H1 (cell line): ENCODE results near the gene FAM181A. TPM values are rescaled to one million over a fixed set of nuclear protein-coding genes. Genes with fewer than 3 reads are reported as not detected.

Source experiments
- CTCF ChIA-PET: fragments of 300-600 bp; sonication (Branson Sonifier 250); formaldehyde crosslinking; loops from one replicate; lab custom pipeline; 2021; ENCODE audit not compliant: partially characterized antibody; lab: Charles Lee
- POLR2A ChIA-PET: fragments of 300-600 bp; sonication (Branson Sonifier 250); formaldehyde crosslinking; loops from one replicate; lab custom pipeline; 2021; ENCODE audit warnings: inconsistent platforms; ENCODE audit not compliant: partially characterized antibody; lab: Charles Lee
- DNase-seq, 2 experiments: peaks; one replicate each; pipeline versions ENCODE4 v3.0.0 to v3.0.0-alpha.2; 2010 to 2022; ENCODE audit warnings: low spot score in 2 of 2, low read depth in 1 of 2, mixed read lengths in 1 of 2
- FAIRE-seq: peaks from 2 replicates; lab custom pipeline; 2011; peaks lifted over from hg19 to GRCh38; lab: Jason Lieb, UNC
- H2AFZ ChIP-seq: 2 replicates; pipeline ENCODE4 v1.8.1; 2012; ENCODE audit warnings: low read length, inconsistent platforms
- H2AK5ac ChIP-seq: 2 replicates; pipeline ENCODE4 v1.6.1; 2013; ENCODE audit warnings: low read depth, low read length
- H2BK120ac ChIP-seq: replicated peaks from 2 replicates; pipeline ENCODE3; 2013; ENCODE audit warnings: low read depth, low read length, inconsistent platforms
- H2BK12ac ChIP-seq: 2 replicates; pipeline ENCODE4 v1.6.1; 2013; ENCODE audit warnings: low read depth, low read length
- H2BK15ac ChIP-seq: 2 replicates; pipeline ENCODE4 v1.6.1; 2013; ENCODE audit warnings: low read length
- H2BK20ac ChIP-seq: 2 replicates; pipeline ENCODE4 v1.6.1; 2013; ENCODE audit warnings: low read length
- H2BK5ac ChIP-seq: 2 replicates; pipeline ENCODE4 v1.6.1; 2013; ENCODE audit warnings: low read depth, low read length
- H3K14ac ChIP-seq: 2 replicates; pipeline ENCODE4 v1.6.1; 2013; ENCODE audit warnings: inconsistent platforms; ENCODE audit not compliant: insufficient read length
- H3K18ac ChIP-seq: 2 replicates; pipeline ENCODE4 v1.6.1; 2013; ENCODE audit warnings: low read length; ENCODE audit errors: extremely low read depth
- H3K23ac ChIP-seq: 2 replicates; pipeline ENCODE4 v1.6.1; 2013; ENCODE audit warnings: inconsistent platforms; ENCODE audit not compliant: insufficient read length
- H3K23me2 ChIP-seq: 2 replicates; pipeline ENCODE4 v1.6.1; 2013; ENCODE audit warnings: low read depth, low read length
- H3K27ac ChIP-seq: 2 replicates; pipeline ENCODE4 v1.6.1; 2011; ENCODE audit warnings: low read depth, low read length, inconsistent platforms
- H3K27me3 ChIP-seq, 4 experiments: replicated peaks in 1 of 4; 1 replicate in 1 of 4; 2 replicates in 3 of 4; pipeline versions ENCODE4 v1.6.1 to v1.8.1; 2011 to 2013; ENCODE audit warnings: low read length in 3 of 4, mild to moderate bottlenecking in 3 of 4, inconsistent platforms in 2 of 4, mixed read lengths in 2 of 4, moderate library complexity in 1 of 4; ENCODE audit not compliant: control insufficient read depth in 3 of 4, insufficient read depth in 3 of 4; ENCODE audit errors: extremely low read depth in 1 of 4
- H3K36me3 ChIP-seq, 4 experiments: 2 replicates each; pipeline versions ENCODE4 v1.6.1 to v1.8.1; 2011 to 2013; ENCODE audit warnings: mild to moderate bottlenecking in 4 of 4, low read length in 3 of 4, moderate library complexity in 2 of 4, control low read depth in 1 of 4, inconsistent platforms in 1 of 4; ENCODE audit not compliant: insufficient read depth in 4 of 4, control insufficient read depth in 2 of 4
- H3K4ac ChIP-seq: replicated peaks from 2 replicates; pipeline ENCODE3; 2013; ENCODE audit warnings: low read length, low read depth, mixed read lengths, inconsistent platforms; ENCODE audit not compliant: insufficient read length
- H3K4me1 ChIP-seq, 4 experiments: replicated peaks in 1 of 4; 1 replicate in 1 of 4; 2 replicates in 3 of 4; pipeline versions ENCODE4 v1.6.1 to v1.8.1; 2011 to 2013; ENCODE audit warnings: low read length in 3 of 4, inconsistent platforms in 2 of 4, mixed read lengths in 1 of 4; ENCODE audit not compliant: insufficient read depth in 4 of 4, control insufficient read depth in 3 of 4
- H3K4me2 ChIP-seq, 2 experiments: 2 replicates each; pipeline versions ENCODE4 v1.6.1 to v1.8.1; 2011 to 2013; ENCODE audit warnings: low read depth in 2 of 2, low read length in 2 of 2, control low read depth in 1 of 2, inconsistent platforms in 1 of 2, mild to moderate bottlenecking in 1 of 2; ENCODE audit not compliant: insufficient read depth in 1 of 2
- H3K4me3 ChIP-seq, 4 experiments: fragments of 200-600, 300-600 bp in 1 of 4; sonication (generic), shearing (Covaris generic), sonication (Bioruptor Twin) in 1 of 4; 2 replicates each; pipeline versions ENCODE4 v1.5.1 to v1.8.1; 2011 to 2016; ENCODE audit warnings: low read length in 4 of 4, low read depth in 3 of 4, control low read depth in 2 of 4, inconsistent platforms in 2 of 4, mild to moderate bottlenecking in 2 of 4, mixed read lengths in 1 of 4, moderate library complexity in 1 of 4; ENCODE audit not compliant: insufficient read depth in 2 of 4; ENCODE audit errors: extremely low read depth in 1 of 4
- H3K56ac ChIP-seq: replicated peaks from 2 replicates; pipeline ENCODE3; 2013; ENCODE audit warnings: low read depth, mild to moderate bottlenecking, mixed read lengths, low read length, inconsistent platforms; ENCODE audit not compliant: insufficient read length
- H3K79me1 ChIP-seq: 2 replicates; pipeline ENCODE4 v1.6.1; 2013; ENCODE audit warnings: low read depth, low read length, control low read depth
- H3K79me2 ChIP-seq, 2 experiments: 2 replicates each; pipeline versions ENCODE4 v1.6.1 to v1.8.1; 2012 to 2013; ENCODE audit warnings: low read length in 2 of 2, mild to moderate bottlenecking in 2 of 2, inconsistent platforms in 1 of 2; ENCODE audit not compliant: insufficient read depth in 2 of 2, control insufficient read depth in 1 of 2
- H3K9ac ChIP-seq, 4 experiments: replicated peaks in 1 of 4; 1 replicate in 1 of 4; 2 replicates in 3 of 4; pipeline versions ENCODE4 v1.6.1 to v1.8.1; 2011 to 2013; ENCODE audit warnings: low read depth in 3 of 4, low read length in 3 of 4, control low read depth in 2 of 4, mild to moderate bottlenecking in 2 of 4, moderate library complexity in 2 of 4, inconsistent platforms in 1 of 4; ENCODE audit errors: extremely low read depth in 1 of 4
- H3K9me3 ChIP-seq, 2 experiments: 2 replicates each; pipeline versions ENCODE4 v1.6.1 to v1.8.1; 2012 to 2013; ENCODE audit warnings: mild to moderate bottlenecking in 2 of 2, moderate library complexity in 2 of 2, control low read depth in 1 of 2, inconsistent platforms in 1 of 2, low read depth in 1 of 2, low read length in 1 of 2, mixed read lengths in 1 of 2; ENCODE audit not compliant: insufficient read depth in 2 of 2
- H4K20me1 ChIP-seq, 2 experiments: replicated peaks in 1 of 2; 2 replicates each; pipeline versions ENCODE3 to v1.8.1; 2011 to 2013; ENCODE audit warnings: inconsistent platforms in 2 of 2, low read length in 2 of 2, mild to moderate bottlenecking in 1 of 2; ENCODE audit not compliant: insufficient read depth in 2 of 2, control insufficient read depth in 1 of 2
- H4K5ac ChIP-seq: 2 replicates; pipeline ENCODE4 v1.6.1; 2013; ENCODE audit warnings: low read length, low read depth, mixed read lengths, inconsistent platforms; ENCODE audit not compliant: insufficient read length
- H4K8ac ChIP-seq: 2 replicates; pipeline ENCODE4 v1.8.0; 2013; ENCODE audit warnings: mild to moderate bottlenecking, moderate library complexity, low read length, inconsistent platforms; ENCODE audit not compliant: insufficient read depth; ENCODE audit errors: extremely low read depth
- H4K91ac ChIP-seq: replicated peaks from 2 replicates; pipeline ENCODE3; 2013; ENCODE audit warnings: low read length, mixed read lengths, inconsistent platforms; ENCODE audit not compliant: insufficient read length
- EGR1 ChIP-seq: IDR thresholded peaks from 2 replicates; pipeline ENCODE4 v1.6.1; 2011; ENCODE audit warnings: low read depth, low read length, borderline replicate concordance
- KDM1A ChIP-seq: fragments of 200-600, 300-600 bp; sonication (generic); IDR thresholded peaks from 2 replicates; pipeline ENCODE4 v1.7.1; 2016; ENCODE audit warnings: mild to moderate bottlenecking, low read length, borderline replicate concordance
- NANOG ChIP-seq: IDR thresholded peaks from 2 replicates; pipeline ENCODE4 v1.6.1; 2011; ENCODE audit warnings: low read length, low read depth, mild to moderate bottlenecking, inconsistent platforms; ENCODE audit not compliant: insufficient read depth, poor library complexity, severe bottlenecking
- RAD21 ChIP-seq, 2 experiments: IDR thresholded peaks in 1 of 2; conservative IDR thresholded peaks in 1 of 2; 2 replicates each; pipeline ENCODE4 v1.6.1; 2011; ENCODE audit warnings: low read depth in 2 of 2, low read length in 2 of 2, improper control_type of control experiment in 1 of 2, inconsistent platforms in 1 of 2, mild to moderate bottlenecking in 1 of 2, moderate library complexity in 1 of 2
- RBBP5 ChIP-seq: IDR thresholded peaks from 2 replicates; pipeline ENCODE4 v1.7.1; 2012; ENCODE audit warnings: low read depth, mild to moderate bottlenecking, inconsistent platforms, low read length, moderate library complexity, borderline replicate concordance
- SIN3A ChIP-seq, 2 experiments: IDR thresholded peaks in 1 of 2; conservative IDR thresholded peaks in 1 of 2; 2 replicates each; pipeline ENCODE4 v1.6.1; 2011 to 2012; ENCODE audit warnings: low read length in 2 of 2, improper control_type of control experiment in 1 of 2, low read depth in 1 of 2, mild to moderate bottlenecking in 1 of 2
- SIX5 ChIP-seq: IDR thresholded peaks from 2 replicates; pipeline ENCODE4 v1.6.1; 2011; ENCODE audit warnings: mild to moderate bottlenecking, low read depth, low read length
- SP4 ChIP-seq: IDR thresholded peaks from 2 replicates; pipeline ENCODE4 v1.6.1; 2012; ENCODE audit warnings: low read length, inconsistent platforms
- SUZ12 ChIP-seq: fragments of 200-600 bp; sonication (generic); IDR thresholded peaks from 2 replicates; pipeline ENCODE4 v1.6.1; 2012; ENCODE audit warnings: mild to moderate bottlenecking, inconsistent platforms, low read length, moderate library complexity, mixed read lengths
- TBP ChIP-seq: IDR thresholded peaks from 2 replicates; pipeline ENCODE4 v1.6.1; 2011; ENCODE audit warnings: low read depth, low read length, improper control_type of control experiment
- TEAD4 ChIP-seq: IDR thresholded peaks from 2 replicates; pipeline ENCODE4 v1.6.1; 2012; ENCODE audit warnings: low read depth, low read length, inconsistent platforms, mixed read lengths
- USF2 ChIP-seq: IDR thresholded peaks from 2 replicates; pipeline ENCODE4 v1.6.1; 2011; ENCODE audit warnings: low read length, improper control_type of control experiment
- YY1 ChIP-seq: IDR thresholded peaks from 2 replicates; pipeline ENCODE4 v1.6.1; 2011; ENCODE audit warnings: low read depth, mild to moderate bottlenecking, low read length
- WGBS, 2 experiments: shearing (Covaris generic) in 1 of 2; methylation state at CpG; one replicate each; pipeline versions ENCODE4 v1.1.6 to v1.1.7; 2013 to 2015; ENCODE audit warnings: low lambda C conversion rate in 2 of 2, mixed read lengths in 2 of 2, inconsistent platforms in 1 of 2, low coverage in 1 of 2, missing lambda C conversion rate in 1 of 2; ENCODE audit not compliant: insufficient replicate concordance in 2 of 2, insufficient coverage in 1 of 2, insufficient read length in 1 of 2; ENCODE audit errors: extremely low coverage in 1 of 2, missing lambda C conversion rate in 1 of 2; 5-methylcytosine and 5-hydroxymethylcytosine counted together
- polyA plus RNA-seq, 7 experiments: library from polyadenylated mRNA; depleted of rRNA in 3 of 7; stranded (reverse) in 5 of 7; unstranded in 2 of 7; fragments of >200 nt in 5 of 7; fragments of 200-250 nt in 2 of 7; gene quantifications; 1 replicate in 5 of 7; 2 replicates in 1 of 7; 4 replicates in 1 of 7; pipeline versions ENCODE4 v1.2.1 to v1.2.3, GENCODE V29; 2011 to 2013; ENCODE audit warnings: missing spikeins in 2 of 7, mixed read lengths in 2 of 7
- total RNA-seq: library from RNA; stranded (reverse); fragmentation: NEBNext Ultra II Directional; extraction: Animal tissue kit (Norgen Biotek cat#: 25700); gene quantifications from 2 replicates; pipeline ENCODE4 v1.2.1, GENCODE V29; 2021

Gene FAM181A
- total and polyA plus RNA-seq, 2 of the 8 experiments (the other 6 are each of a cell fraction or from before 2014, with no cell fraction given), result not detected

- no peak overlapping the region for H4K8ac ChIP-seq
- H3K23me2 ChIP-seq, result no peaks in the 10 kb centered on the region
- CTCF ChIA-PET, result interaction anchor here (0.8 to 3.3 kb wide), 7 partner anchors 8 to 112 kb away, joined by 4 to 17 read pairs (median 7); no protein-coding TSS in a partner anchor
- DNase-seq (no peak), FAIRE-seq (no peak)
- H3K27ac ChIP-seq, result no peak overlapping the region
- H3K27me3 ChIP-seq, result no peaks in the 10 kb centered on the region
- no peaks in the 10 kb centered on the region for H3K4me1 ChIP-seq
- H3K4ac ChIP-seq, result no peak overlapping the region
- TF ChIP-seq SP4, result no peak
- no peak for TF ChIP-seq KDM1A
- no peak for TF ChIP-seq SIN3A (conservative IDR thresholded peaks at IDR 0.05 in 1 of 2, IDR thresholded peaks at IDR 0.05 in 1 of 2; ENCODE audit: low read depth in 1 of 2, low read length in 2 of 2)
- no peak for TF ChIP-seq SUZ12
- no peak for TF ChIP-seq EGR1
- no peak for TF ChIP-seq NANOG
- no peak for TF ChIP-seq TEAD4
- TF ChIP-seq SIX5, result no peak
- TF ChIP-seq YY1, result no peak
- TF ChIP-seq RBBP5, result no peak
- TF ChIP-seq RAD21 (IDR thresholded peaks at IDR 0.05 in 1 of 2, conservative IDR thresholded peaks at IDR 0.05 in 1 of 2; ENCODE audit: low read depth in 2 of 2, low read length in 2 of 2), result no peak
- no peak for TF ChIP-seq USF2
- no peak for TF ChIP-seq TBP
- no peak overlapping the region for H3K4me2 ChIP-seq
- no peak overlapping the region for H2BK5ac ChIP-seq
- no peak overlapping the region for H2BK20ac ChIP-seq
- H3K14ac ChIP-seq, result no peak overlapping the region
- H3K79me1 ChIP-seq, result no peaks in the 10 kb centered on the region
- WGBS, 2 experiments, result 65% methylated on average over 2 of the region's 2 CpGs; no CpG with 5 or more reads in 1 of the 2 experiments
- H3K9me3 ChIP-seq, result no peaks in the 10 kb centered on the region
- no peak overlapping the region for H4K5ac ChIP-seq
- no peak overlapping the region for H3K23ac ChIP-seq
- no peak overlapping the region for H2BK120ac ChIP-seq
- H4K20me1 ChIP-seq, result no peaks in the 10 kb centered on the region
- H3K79me2 ChIP-seq, result no peaks in the 10 kb centered on the region
- H3K4me3 ChIP-seq, result no peak overlapping the region
- no peak overlapping the region for H3K56ac ChIP-seq
- no peak overlapping the region for H4K91ac ChIP-seq
- POLR2A ChIA-PET, result no interaction called here
- no peak overlapping the region for H2BK12ac ChIP-seq
- no peak overlapping the region for H2AK5ac ChIP-seq
- no peaks in the 10 kb centered on the region for H3K36me3 ChIP-seq
- H2BK15ac ChIP-seq, result no peak overlapping the region
- H3K9ac ChIP-seq, result no peak overlapping the region
- no peak overlapping the region for H2AFZ ChIP-seq
- H3K18ac ChIP-seq, result no peak overlapping the region
Measured at GRCh38 chr14:93915800-93916199, 11.3 kb upstream of the FAM181A start.
